Astrocyte (in vitro differentiated cells and primary cell): ENCODE results near the gene ZNF609. TPM values are rescaled to one million over a fixed set of nuclear protein-coding genes. Genes with fewer than 3 reads are reported as not detected.

Experiments used
- DNase-seq: peaks from one replicate; pipeline ENCODE4 v3.0.0-alpha.2; 2010; ENCODE audit warnings: low read depth
- FAIRE-seq: peaks from 2 replicates; lab custom pipeline; 2011; peaks lifted over from hg19 to GRCh38; lab: Jason Lieb, UNC
- H2AFZ ChIP-seq: 2 replicates; pipeline ENCODE4 v1.6.0; 2012; ENCODE audit warnings: low read depth, low read length, inconsistent platforms
- H3K27ac ChIP-seq: 2 replicates; pipeline ENCODE4 v1.5.1; 2011; ENCODE audit warnings: low read depth, low read length, inconsistent platforms
- H3K27me3 ChIP-seq: 2 replicates; pipeline ENCODE4 v1.6.0; 2011; ENCODE audit warnings: low read length, inconsistent platforms; ENCODE audit not compliant: insufficient read depth
- H3K36me3 ChIP-seq: 2 replicates; pipeline ENCODE4 v1.5.1; 2011; ENCODE audit warnings: low read length, inconsistent platforms; ENCODE audit not compliant: insufficient read depth
- H3K4me1 ChIP-seq: 2 replicates; pipeline ENCODE4 v1.5.1; 2011; ENCODE audit warnings: low read length, inconsistent platforms; ENCODE audit not compliant: insufficient read depth
- H3K4me2 ChIP-seq: 2 replicates; pipeline ENCODE4 v1.6.0; 2012; ENCODE audit warnings: low read length, inconsistent platforms
- H3K4me3 ChIP-seq: 2 replicates; pipeline ENCODE4 v1.5.1; 2011; ENCODE audit warnings: low read depth, mild to moderate bottlenecking, low read length, inconsistent platforms; ENCODE audit not compliant: insufficient read depth
- H3K79me2 ChIP-seq: 2 replicates; pipeline ENCODE4 v1.6.0; 2012; ENCODE audit warnings: mild to moderate bottlenecking, low read length, inconsistent platforms; ENCODE audit not compliant: insufficient read depth
- H3K9ac ChIP-seq: 2 replicates; pipeline ENCODE4 v1.6.0; 2012; ENCODE audit warnings: mild to moderate bottlenecking, low read length, inconsistent platforms
- H3K9me3 ChIP-seq: 2 replicates; pipeline ENCODE4 v1.5.1; 2012; ENCODE audit warnings: low read depth, mild to moderate bottlenecking, low read length, inconsistent platforms; ENCODE audit not compliant: insufficient read depth
- H4K20me1 ChIP-seq: 2 replicates; pipeline ENCODE4 v1.6.0; 2012; ENCODE audit warnings: low read length, inconsistent platforms; ENCODE audit not compliant: insufficient read depth
- H3K27ac Mint-ChIP-seq: one replicate; pipeline ENCODE4 v1.8.0; 2021; ENCODE audit warnings: mild to moderate bottlenecking, mixed read lengths; ENCODE audit not compliant: unreplicated experiment
- H3K27me3 Mint-ChIP-seq: one replicate; pipeline ENCODE4 v1.8.0; 2021; ENCODE audit warnings: low read depth, mixed read lengths; ENCODE audit not compliant: unreplicated experiment
- H3K36me3 Mint-ChIP-seq: one replicate; pipeline ENCODE4 v1.8.0; 2021; ENCODE audit warnings: low read depth, mixed read lengths; ENCODE audit not compliant: unreplicated experiment
- H3K4me1 Mint-ChIP-seq: one replicate; pipeline ENCODE4 v1.8.0; 2021; ENCODE audit warnings: low read depth, mixed read lengths; ENCODE audit not compliant: unreplicated experiment
- H3K4me3 Mint-ChIP-seq: one replicate; pipeline ENCODE4 v1.8.0; 2021; ENCODE audit warnings: mild to moderate bottlenecking, moderate library complexity, mixed read lengths; ENCODE audit not compliant: unreplicated experiment
- H3K9me3 Mint-ChIP-seq: one replicate; pipeline ENCODE4 v1.8.0; 2021; ENCODE audit warnings: mild to moderate bottlenecking, mixed read lengths; ENCODE audit not compliant: unreplicated experiment
- EZH2 ChIP-seq: IDR thresholded peaks from 2 replicates; pipeline ENCODE4 v1.6.1; 2012; ENCODE audit warnings: mild to moderate bottlenecking, low read length, inconsistent platforms; ENCODE audit not compliant: insufficient read depth
- total RNA-seq: library from RNA; stranded (reverse); gene quantifications from 2 replicates; pipeline ENCODE4 v1.2.1, GENCODE V29; 2021
- TF ChIP-seq, protein P1 (sequence below): IDR thresholded peaks from 2 replicates; pipeline ENCODE4 v1.5.1; 2011; ENCODE audit warnings: low read depth, mild to moderate bottlenecking, inconsistent platforms, low read length, moderate library complexity; ENCODE audit not compliant: insufficient read depth

ZNF609 gene
- total RNA-seq, 1 donor from 2014 or later = 38.5 TPM

DNA sequence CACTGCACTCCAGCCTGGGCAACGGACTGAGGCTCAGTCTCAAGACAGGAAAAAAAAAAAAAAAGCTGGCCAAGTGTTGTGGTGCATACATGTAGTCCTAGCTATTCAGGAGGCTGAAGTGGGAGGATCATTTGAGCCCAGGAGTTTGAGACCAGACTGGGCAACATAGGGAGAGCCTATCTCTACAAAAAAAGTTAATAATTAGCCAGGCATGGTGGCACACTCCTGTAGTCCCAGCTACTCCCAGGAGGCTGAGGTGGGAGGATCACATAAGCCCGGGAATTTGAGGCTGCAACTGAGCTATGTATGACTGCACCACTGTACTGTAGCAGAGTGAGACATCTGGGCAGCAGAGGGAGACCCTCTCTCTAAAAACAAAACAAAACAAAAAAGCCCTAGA is 256.1 kb downstream of the ZNF609 start:
- no peak for DNase-seq
- Histone ChIP-seq H3K4me1 (no peaks in the 10 kb centered on the region), H3K4me3 (no peak overlapping the region), H3K27me3 (no peaks in the 10 kb centered on the region), H3K4me2 (no peak overlapping the region), H3K27ac (no peak overlapping the region), H4K20me1 (no peaks in the 10 kb centered on the region), H3K9me3 (no peaks in the 10 kb centered on the region), H2AFZ (no peak overlapping the region), H3K36me3 (no peaks in the 10 kb centered on the region), H3K9ac (no peak overlapping the region), H3K79me2 (no peaks in the 10 kb centered on the region)
- H3K27me3 Mint-ChIP-seq = no peaks in the 10 kb centered on the region
- no peak overlapping the region for H3K4me3 Mint-ChIP-seq
- H3K27ac Mint-ChIP-seq = no peak overlapping the region
- FAIRE-seq = no peak
- peaks cover 1% of the 10 kb centered on the region for H3K36me3 Mint-ChIP-seq
- no peaks in the 10 kb centered on the region for H3K4me1 Mint-ChIP-seq
- TF ChIP-seq, protein P1, sequence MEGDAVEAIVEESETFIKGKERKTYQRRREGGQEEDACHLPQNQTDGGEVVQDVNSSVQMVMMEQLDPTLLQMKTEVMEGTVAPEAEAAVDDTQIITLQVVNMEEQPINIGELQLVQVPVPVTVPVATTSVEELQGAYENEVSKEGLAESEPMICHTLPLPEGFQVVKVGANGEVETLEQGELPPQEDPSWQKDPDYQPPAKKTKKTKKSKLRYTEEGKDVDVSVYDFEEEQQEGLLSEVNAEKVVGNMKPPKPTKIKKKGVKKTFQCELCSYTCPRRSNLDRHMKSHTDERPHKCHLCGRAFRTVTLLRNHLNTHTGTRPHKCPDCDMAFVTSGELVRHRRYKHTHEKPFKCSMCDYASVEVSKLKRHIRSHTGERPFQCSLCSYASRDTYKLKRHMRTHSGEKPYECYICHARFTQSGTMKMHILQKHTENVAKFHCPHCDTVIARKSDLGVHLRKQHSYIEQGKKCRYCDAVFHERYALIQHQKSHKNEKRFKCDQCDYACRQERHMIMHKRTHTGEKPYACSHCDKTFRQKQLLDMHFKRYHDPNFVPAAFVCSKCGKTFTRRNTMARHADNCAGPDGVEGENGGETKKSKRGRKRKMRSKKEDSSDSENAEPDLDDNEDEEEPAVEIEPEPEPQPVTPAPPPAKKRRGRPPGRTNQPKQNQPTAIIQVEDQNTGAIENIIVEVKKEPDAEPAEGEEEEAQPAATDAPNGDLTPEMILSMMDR = no peak
- TF ChIP-seq EZH2 = no peak
- no peaks in the 10 kb centered on the region for H3K9me3 Mint-ChIP-seq

- no peaks in the 10 kb centered on the region for H3K4me1 ChIP-seq
- H3K27ac ChIP-seq = no peak overlapping the region
- Mint-ChIP-seq H3K4me3 (no peak overlapping the region), H3K4me1 (no peaks in the 10 kb centered on the region), H3K27ac (no peak overlapping the region), H3K36me3 (peaks cover 1% of the 10 kb centered on the region), H3K9me3 (no peaks in the 10 kb centered on the region), H3K27me3 (no peaks in the 10 kb centered on the region)
- no peaks in the 10 kb centered on the region for H3K36me3 ChIP-seq
- no peak overlapping the region for H2AFZ ChIP-seq
- TF ChIP-seq, protein P1 = no peak
- TF ChIP-seq EZH2 = no peak
- no peak overlapping the region for H3K9ac ChIP-seq
- H3K27me3 ChIP-seq = no peaks in the 10 kb centered on the region
- no peak for DNase-seq
- H3K9me3 ChIP-seq = no peaks in the 10 kb centered on the region
- no peaks in the 10 kb centered on the region for H3K79me2 ChIP-seq
- no peaks in the 10 kb centered on the region for H4K20me1 ChIP-seq
- FAIRE-seq = no peak
- no peak overlapping the region for H3K4me2 ChIP-seq
- no peak overlapping the region for H3K4me3 ChIP-seq
Measured at GRCh38 chr15:64717130-64717529, 256.8 kb downstream of the ZNF609 start.

DNA sequence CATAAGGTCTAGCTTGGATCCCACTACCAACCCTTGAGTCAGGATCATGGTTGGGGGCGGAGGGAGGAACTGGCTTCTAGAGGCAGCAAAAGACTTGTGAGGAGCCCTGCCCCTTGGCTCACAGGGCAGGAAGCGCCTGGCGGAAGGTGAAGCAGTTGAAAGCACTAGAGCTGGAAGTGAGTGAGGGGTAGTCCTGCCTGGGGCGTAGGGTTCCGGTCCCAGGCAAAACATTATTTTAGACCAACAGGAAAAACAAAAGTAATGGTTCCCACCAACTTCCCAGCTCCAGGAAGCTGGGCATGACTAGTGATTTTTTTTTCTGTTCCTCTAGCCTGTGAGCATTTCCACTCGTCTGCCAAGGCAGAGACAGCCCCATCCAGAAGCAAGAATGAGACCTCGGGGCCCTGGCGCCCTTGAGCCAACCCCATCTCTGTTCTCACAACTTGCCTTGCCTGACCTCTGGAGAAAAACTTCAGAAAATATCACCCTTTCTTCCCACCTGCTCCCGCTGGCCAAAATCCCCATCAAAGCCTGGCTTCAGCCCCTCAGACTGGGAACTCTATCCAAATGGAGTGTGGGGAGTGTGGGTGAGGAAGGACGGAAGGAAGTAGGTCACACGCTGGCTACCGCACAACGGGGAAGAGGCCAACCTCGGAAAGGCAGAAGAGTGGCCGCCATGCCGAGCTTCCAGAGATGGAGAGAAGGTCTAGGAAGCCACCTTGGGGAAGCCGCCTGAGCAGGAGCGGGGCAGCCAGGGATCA is 257.5 kb downstream of the ZNF609 start:
- H3K4me1 ChIP-seq = no peaks in the 10 kb centered on the region
- H3K36me3 Mint-ChIP-seq = peaks cover 1% of the 10 kb centered on the region
- H2AFZ ChIP-seq = peak overlapping the region; percentile 34
- H4K20me1 ChIP-seq = no peaks in the 10 kb centered on the region
- no peaks in the 10 kb centered on the region for H3K9me3 Mint-ChIP-seq
- no peak overlapping the region for H3K4me3 ChIP-seq
- H3K27me3 Mint-ChIP-seq = no peaks in the 10 kb centered on the region
- no peak overlapping the region for H3K4me2 ChIP-seq
- no peaks in the 10 kb centered on the region for H3K9me3 ChIP-seq
- H3K27ac Mint-ChIP-seq = no peak overlapping the region
- H3K9ac ChIP-seq = no peak overlapping the region
- no peak for DNase-seq
- no peaks in the 10 kb centered on the region for H3K4me1 Mint-ChIP-seq
- FAIRE-seq = no peak
- no peaks in the 10 kb centered on the region for H3K79me2 ChIP-seq
- H3K27ac ChIP-seq = no peak overlapping the region
- TF ChIP-seq, protein P1 = no peak
- no peak for TF ChIP-seq EZH2
- H3K27me3 ChIP-seq = no peaks in the 10 kb centered on the region
- H3K36me3 ChIP-seq = no peaks in the 10 kb centered on the region
- no peak overlapping the region for H3K4me3 Mint-ChIP-seq
